NCI-H146 treated with DMSO at 0.1 percent for 48 hours (cell line): ENCODE results near the gene PPIF.

ENCODE experiments used
- DNase-seq: peaks from one replicate; lab custom pipeline; 2025; ENCODE audit not compliant: unreplicated experiment; lab: John Stamatoyannopoulos, UW

Gene PPIF

DNA sequence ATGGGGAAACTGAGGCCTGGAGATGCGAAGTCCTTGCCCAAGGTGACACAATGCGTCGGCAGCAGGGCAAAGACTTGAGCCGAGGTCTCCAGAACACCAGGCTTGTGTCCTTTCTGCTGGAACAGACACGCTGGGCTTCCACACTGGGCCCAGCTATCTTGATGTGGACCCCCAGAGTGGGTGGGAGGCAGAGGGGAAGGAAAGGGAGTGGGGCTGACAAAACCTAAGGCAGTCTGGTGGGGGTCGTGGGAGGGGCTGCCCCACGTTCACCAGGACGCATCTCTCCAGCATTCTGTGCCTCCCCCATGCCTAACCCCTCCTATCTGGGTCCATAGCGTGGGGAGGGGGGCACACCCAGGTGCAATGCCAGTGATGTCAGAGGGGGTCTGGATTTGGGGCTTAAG lies 38.1 kb downstream of the PPIF start:
- DNase-seq, result no peak

- no peak for DNase-seq
Observed at GRCh38 chr10:79385804-79386531, 38.7 kb downstream of the PPIF start.

DNA sequence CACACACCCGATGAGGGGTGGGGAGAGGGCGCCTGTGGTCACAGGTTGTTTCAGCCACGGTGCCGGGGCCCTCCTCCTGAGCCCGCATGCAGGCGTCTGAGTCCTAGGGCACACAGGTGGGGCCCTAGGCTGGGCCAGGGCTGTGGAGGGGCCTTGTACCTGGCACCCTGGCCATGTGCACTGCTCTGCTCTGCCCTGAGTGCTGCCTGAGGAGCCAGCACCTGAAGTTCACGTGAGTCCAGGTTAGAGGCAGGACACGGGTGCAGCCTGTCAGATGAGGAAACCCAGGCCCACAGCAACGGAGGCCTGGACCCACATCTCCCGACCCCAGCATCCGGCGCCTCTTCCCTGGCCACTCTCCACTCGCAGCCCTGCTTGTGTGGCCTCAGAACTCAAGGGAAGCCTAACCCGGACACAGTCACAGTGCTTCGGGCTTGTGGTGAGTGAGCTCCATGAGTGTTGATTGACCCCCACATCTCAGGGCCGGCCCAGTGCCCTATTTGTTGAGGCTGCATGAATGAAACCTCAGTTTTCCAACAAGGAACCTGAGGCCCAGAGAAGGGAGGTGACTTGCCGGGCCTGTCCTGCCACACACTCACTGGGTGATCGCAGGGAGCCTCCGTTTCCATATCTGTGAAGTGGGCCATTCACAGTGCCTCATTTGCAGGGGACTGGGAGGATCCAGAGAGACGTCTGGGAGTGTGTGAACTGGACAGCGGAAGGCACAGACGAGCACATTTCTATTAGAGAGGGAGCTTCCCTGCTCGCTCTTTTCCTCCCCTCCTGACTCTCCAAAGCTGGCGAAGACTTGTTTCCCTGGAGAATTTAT lies 39.6 kb downstream of the PPIF start:
- no peak for DNase-seq

- DNase-seq, result no peak
Observed at GRCh38 chr10:79387466-79387973, 40.3 kb downstream of the PPIF start.

- no peak for DNase-seq
Observed at GRCh38 chr10:79387974-79388850, 40.9 kb downstream of the PPIF start.

DNA sequence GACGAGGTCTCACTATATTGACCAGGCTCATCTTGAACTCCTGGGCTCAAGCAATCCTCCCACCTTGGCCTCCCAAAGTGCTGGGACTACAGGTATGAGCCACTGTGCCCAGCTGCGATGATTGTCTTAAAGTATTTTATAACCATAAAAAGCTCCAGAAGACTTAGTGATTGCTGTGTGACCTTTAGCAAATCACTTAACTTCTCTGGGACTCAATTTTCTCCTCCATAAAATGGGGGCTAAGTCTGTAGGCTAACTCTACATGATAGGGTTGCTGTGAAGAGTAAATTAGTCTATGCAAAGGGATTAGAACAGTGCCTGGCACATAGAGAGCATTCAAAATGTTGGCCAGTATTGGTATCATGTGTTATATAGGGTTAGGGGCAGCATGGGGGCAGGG lies 42.8 kb downstream of the PPIF start:
- no peak for DNase-seq

DNA sequence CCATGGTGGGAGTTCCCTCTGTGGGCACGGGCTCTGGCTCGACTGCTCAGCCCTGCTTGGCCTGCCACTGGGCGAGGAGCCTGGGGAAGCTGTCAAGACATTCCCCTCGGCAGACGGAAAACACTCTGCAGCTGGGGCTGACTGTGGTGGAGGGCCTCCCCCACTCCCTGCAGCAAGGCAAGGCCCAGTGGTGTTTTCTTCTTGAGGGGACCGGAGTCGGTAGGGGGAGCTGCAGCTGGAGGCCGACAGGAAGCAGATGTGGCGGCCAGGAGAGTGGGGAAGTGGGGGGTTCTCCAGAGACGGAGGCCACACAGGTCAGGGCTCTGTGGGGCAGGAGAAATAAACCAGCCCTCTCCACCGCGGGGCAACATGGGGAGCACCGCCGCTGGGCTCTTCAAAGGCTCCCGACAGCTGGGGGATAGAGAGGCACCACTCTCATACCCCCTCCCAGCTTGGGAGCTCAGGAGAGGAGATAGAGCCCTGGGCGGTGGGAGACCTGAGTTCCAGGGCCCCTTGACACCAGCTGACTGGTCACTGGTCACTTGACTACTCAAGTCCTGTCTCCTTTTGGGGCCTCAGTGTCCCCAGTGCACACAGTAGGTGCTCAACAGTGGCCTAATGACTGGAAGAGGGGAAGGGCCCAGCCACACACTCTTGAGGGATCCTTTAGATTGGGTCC lies 43.4 kb downstream of the PPIF start:
- DNase-seq, result no peak

DNA sequence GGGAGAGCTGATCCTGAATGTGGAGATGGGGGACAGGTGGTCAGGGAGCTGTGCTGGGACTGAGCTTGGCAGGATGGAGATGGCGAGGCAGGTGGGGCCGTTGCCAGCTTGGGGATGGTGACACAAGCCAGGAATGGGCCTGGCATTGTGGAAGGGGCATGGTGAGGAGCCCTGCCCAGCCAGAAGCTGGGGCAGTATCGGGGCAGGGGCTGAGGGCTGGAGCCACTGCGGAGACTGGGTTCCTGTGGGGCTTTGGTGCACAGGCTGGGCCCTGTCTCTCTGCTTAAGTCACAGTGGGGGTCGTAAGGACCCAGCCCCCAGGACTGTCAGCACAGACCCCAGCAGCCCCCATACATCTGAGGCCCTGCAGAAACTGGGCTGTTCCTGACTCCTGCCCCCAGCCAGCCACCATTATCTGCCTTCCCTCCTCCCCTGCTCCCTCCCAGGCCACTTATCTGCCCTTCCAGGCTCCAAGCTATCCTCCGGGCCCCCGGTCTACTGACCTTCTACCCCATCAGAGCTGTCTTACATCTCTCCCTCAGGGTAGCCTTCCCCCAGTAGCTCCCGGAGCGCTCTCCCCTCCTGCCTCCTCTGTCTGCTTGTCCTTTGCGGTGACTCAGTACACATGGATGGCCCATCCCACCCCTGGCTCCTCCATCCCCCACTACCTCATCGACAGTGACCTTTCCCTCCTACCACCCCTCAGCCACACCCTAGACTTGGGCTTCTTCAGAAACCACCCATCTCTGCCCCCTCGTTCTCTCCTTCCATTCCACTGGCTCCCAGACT lies 44.2 kb downstream of the PPIF start:
- DNase-seq, result no peak

- DNase-seq, result no peak
Observed at GRCh38 chr10:79392020-79392398, 44.7 kb downstream of the PPIF start.

GRCh38 chr10:79392506-79393176 lies 45.4 kb downstream of the PPIF start:
- DNase-seq, result no peak

GRCh38 chr10:79393221-79393923 lies 46.1 kb downstream of the PPIF start:
- DNase-seq, result no peak

DNA sequence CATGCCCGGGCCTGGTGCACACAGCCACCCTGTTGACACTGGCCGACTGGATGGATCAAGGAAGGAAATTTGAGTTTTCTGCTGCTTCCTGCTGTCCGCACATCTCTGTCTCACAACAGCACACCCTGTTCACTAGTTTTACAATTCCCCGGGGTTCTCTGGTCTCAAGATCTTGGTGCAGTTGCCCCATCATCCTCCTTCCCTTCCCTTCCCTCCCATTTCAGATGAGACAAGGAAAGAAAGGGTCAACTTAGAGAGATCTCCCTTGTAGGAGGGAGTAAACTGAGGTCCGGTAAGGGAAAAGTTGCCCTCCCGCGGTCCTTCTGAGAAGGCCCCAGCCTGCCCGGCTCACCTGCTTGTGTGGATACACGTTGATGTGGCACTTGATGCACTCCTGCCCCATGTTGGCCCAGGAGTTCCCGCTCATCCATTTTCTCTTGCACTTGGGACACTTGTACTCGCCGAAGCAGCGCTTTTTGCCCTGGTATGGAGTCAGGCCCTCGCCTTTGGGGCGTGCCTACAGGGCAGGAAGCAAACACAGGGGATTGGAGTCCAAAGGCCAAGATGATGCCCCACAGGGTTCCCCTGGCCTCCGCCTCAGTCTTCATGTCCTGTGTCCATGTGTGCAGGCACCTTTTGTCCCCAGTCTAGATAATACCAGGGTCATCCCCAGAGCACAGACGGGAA lies 46.8 kb downstream of the PPIF start:
- DNase-seq, result no peak

GRCh38 chr10:79394664-79395063 lies 47.4 kb downstream of the PPIF start:
- DNase-seq, result no peak

DNA sequence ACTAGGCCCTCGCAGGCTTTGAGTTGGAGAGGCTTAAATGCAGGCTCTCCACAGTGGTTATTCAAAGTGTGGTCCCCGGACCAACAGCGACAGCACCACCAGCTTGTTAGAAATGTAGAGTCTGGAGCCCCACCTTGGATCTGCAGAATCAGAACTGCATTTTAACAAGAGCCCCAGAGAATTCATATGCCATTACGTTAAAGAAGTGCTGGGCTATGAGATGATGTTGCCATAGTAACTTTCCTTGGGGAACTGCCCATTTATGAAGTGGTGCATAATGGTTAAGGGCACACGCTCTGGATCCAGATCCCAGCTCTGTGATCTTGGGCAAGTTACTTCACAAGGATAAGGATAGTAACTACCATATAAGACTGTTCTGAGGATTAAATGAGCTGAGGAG lies 49.3 kb downstream of the PPIF start:
- no peak for DNase-seq

DNA sequence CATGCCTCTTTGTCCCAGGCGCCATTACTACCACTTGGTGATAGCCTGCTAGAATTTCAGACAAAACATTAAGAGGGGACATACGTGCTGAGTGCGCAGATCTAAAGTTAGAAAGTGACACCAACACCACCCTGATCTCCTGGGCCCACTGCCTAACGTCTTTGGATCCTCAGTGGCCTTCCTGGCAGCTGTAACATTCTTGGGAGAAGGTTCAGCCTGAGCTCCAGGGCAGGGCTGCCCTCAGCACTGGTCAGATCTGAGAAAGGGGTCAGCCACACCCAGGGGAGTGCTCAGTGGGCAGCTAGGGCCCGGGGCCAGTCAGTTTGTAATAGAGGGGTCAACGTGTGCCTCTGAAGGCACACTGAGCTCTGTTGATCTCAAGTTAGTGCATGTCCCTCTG lies 49.8 kb downstream of the PPIF start:
- no peak for DNase-seq

DNA sequence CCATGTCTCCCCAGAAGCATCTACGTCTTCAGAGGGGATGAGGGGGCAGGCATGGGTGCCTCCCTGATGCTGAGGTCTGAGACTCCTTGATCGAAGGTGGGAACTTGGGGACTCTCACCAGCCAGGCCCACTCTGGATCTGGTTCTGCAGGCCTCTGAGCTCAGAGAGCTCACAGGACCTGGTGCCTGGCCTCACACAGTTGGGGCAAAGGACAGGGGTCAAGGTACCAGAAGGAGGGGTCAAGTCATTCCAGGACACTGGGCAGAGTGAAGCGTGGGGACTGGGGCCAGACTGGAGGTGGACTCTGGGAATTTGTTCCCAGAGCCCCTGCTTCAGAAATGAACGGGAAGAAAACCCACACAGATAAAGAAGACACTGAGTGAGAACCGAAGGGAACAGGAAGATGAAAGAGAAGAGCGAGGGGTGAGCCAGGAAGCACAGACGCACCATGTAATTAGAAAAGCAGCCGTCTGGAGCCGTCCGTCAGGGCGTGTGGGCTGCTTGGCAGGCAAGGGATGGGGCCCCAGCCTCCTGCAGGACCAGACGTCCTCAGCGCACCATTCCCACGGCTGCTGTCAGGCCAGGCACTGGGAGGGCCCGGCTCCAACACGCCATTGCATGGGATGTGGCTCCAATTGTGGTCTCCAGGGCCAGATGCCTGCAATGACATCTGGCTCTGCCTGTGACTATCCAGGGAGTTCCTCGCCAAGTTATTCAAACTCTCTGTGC lies 50.5 kb downstream of the PPIF start:
- no peak for DNase-seq

GRCh38 chr10:79398642-79399041 lies 51.4 kb downstream of the PPIF start:
- DNase-seq, result no peak
